Liver (tissue), 3 donors: Measurements from ENCODE around the gene GATA3.

Source experiments
- ATF3 ChIP-seq: IDR thresholded peaks from 2 replicates; pipeline ENCODE4 v1.6.1; 2016; ENCODE audit warnings: antibody characterized with exemption
- CTCF ChIP-seq: fragments of 150-350 bp; IDR thresholded peaks from 2 replicates; pipeline ENCODE4 v1.5.1; 2017; ENCODE audit warnings: improper control_type of control experiment, low read depth, low read length; ENCODE audit not compliant: missing input control
- EGR1 ChIP-seq, 2 donors: IDR thresholded peaks; 2 replicates each; pipeline ENCODE4 v1.6.1; 2016 to 2018; ENCODE audit warnings: antibody characterized with exemption in 2 of 2, low read depth in 2 of 2
- GABPA ChIP-seq, 2 donors: IDR thresholded peaks in 1 of 2; conservative IDR thresholded peaks in 1 of 2; 2 replicates each; pipeline ENCODE4 v1.6.1; 2016; ENCODE audit warnings: antibody characterized with exemption in 2 of 2, mild to moderate bottlenecking in 1 of 2, moderate library complexity in 1 of 2
- HNF4A ChIP-seq, 2 donors: conservative IDR thresholded peaks; 2 replicates each; pipeline ENCODE4 v1.6.1; 2016; ENCODE audit warnings: antibody characterized with exemption in 2 of 2, mild to moderate bottlenecking in 2 of 2
- MAX ChIP-seq: IDR thresholded peaks from 2 replicates; pipeline ENCODE4 v1.6.1; 2016; ENCODE audit warnings: antibody characterized with exemption
- REST ChIP-seq: IDR thresholded peaks from 2 replicates; pipeline ENCODE4 v1.6.1; 2016; ENCODE audit warnings: antibody characterized with exemption, mild to moderate bottlenecking
- RXRA ChIP-seq, 2 donors: IDR thresholded peaks; 2 replicates each; pipeline ENCODE4 v1.6.1; 2017 to 2018; ENCODE audit warnings: antibody characterized with exemption in 2 of 2, mild to moderate bottlenecking in 1 of 2
- YY1 ChIP-seq: IDR thresholded peaks from 2 replicates; pipeline ENCODE4 v1.6.1; 2016; ENCODE audit warnings: antibody characterized with exemption, mild to moderate bottlenecking
- donor health status: healthy.
- donor health status: healthy.

- TF ChIP-seq EGR1 (IDR thresholded peaks at IDR 0.05; ENCODE audit: low read depth in 2 of 2) (no peak), CTCF (no peak), HNF4A (conservative IDR thresholded peaks at IDR 0.05) (no peak), ATF3 (no peak), REST (no peak), GABPA (IDR thresholded peaks at IDR 0.05 in 1 of 2, conservative IDR thresholded peaks at IDR 0.05 in 1 of 2) (no peak), RXRA (IDR thresholded peaks at IDR 0.05) (no peak), MAX (no peak), YY1 (no peak)
Measured at GRCh38 chr10:8085251-8085650, 30.8 kb downstream of the GATA3 start.
